Activated T-cell treated with anti-CD3 and anti-CD28 coated beads for 1 hour (primary cell): Measurements from ENCODE around the gene TMEM38B.
"Not testable (repeated sequence)": the region's sequence is repeated elsewhere in the genome, so short reads cannot be mapped to it uniquely, and the experiment has no call there.

Experiments used
- DNase-seq: peaks from one replicate; pipeline ENCODE4 v3.0.0-alpha.2; 2020; ENCODE audit warnings: low read depth

Gene TMEM38B

DNA sequence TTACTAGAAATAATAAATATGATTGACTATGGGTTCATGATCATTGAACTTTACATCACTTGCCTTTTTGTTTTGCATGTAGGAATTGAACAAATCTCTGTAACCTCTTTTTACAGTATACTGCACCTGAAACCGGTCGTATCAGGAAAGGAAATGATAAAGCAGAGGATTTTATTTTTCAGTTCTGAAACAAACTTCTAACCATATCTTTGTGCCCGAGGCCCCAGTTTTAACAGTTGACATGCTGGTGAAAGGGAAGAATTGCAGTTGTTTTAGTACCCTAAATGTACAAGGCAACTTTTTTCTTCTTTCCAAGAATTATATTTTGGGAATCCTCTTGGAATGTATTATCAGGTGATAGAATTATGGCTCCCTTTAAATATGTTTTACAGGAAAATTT is 27.8 kb downstream of the TMEM38B start:
- DNase-seq = no peak

DNA sequence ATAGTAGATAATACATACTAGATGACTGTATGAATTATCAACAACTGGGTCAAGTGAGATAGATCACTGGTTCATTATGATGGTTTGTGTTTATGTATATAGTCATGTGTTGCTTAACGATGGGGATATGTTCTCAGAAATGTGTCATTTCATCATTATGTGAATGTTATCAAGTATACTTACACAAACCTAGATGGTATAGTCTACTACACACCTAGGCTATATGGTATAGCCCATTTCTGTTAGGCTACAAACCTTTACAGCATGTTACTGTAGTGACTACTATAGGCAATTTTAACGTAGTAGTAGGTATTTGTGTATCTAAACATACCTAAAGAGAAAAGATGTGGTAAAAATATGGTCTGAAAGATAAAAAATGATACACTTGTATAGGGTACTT is 31.0 kb downstream of the TMEM38B start:
- DNase-seq = no peak

DNA sequence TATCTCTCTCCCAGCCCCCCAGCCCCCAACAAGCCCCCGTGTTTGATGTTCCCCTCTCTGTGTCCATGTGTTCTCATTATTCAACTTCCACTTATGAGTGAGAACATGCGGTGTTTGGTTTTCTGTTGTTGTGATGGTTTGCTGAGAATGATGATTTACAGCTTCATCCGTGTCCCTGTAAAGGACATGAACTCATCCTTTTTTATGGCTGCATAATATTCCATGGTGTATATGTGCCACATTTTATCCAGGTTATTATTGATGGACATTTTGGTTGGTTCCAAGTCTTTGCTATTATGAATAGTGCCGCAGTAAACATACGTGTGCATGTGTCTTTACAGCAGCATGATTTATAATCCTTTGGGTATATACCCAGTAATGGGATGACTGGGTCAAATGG is 33.9 kb downstream of the TMEM38B start:
- not testable (repeated sequence) for DNase-seq

- not testable (repeated sequence) for DNase-seq
These were observed 37.1 kb downstream of the TMEM38B start for GRCh38 chr9:105731420-105731819.

DNA sequence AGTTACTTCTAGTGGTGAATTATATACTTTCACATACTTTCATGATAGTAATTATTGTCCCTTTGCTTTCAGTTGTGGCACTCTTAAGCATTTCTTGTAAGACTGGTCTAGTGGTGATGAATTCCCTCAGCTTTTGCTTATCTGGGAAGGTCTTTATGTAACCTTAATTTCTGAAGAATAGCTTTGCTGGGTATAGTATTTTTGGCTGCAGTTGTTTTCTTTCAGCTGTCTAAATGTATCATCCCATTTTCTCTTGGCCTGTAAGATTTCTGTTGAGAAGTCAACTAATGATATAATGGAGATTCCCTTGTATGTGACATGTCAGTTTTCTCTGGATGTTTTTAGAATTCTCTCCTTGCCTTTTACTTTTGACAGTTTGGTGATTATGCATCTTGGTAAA is 41.0 kb downstream of the TMEM38B start:
- DNase-seq = no peak

DNA sequence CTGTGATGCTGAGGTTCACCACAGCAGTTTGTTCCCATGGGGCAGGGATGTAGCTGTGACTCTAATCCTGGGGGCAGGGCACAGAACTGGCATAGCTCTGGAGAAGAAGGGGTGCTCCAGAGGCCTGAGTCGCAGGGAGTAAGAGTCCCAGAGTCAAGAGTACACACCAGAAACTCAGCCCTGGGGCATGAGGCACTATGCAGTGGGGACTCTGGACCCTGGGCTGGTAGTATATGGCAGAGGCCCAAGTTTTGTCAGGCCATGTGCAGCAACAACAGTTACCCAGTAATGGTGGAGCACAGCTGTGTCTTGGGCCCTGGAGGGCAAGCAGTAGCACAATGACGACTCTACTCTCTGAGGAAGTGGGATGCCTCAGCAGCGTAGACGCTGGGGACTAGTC is 42.9 kb downstream of the TMEM38B start:
- DNase-seq = no peak

DNA sequence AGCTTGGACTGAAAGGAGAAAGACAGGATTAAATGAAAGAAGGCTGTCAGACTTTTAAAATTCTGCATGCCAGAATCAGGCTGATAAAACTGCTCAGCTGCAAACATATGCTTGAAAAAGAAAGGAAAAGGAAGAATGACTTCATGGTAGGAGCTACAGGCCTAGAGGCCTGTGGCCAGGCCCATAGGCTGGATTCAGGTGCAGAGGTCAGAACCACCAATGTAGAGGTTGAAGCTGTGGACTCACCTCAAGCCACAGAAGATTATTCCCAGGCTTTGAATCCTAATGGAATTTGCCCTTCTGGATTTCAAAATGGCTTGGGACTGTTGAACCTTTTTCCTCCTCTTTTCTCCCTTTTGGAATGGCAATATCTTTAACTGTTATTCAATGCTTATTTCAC is 47.7 kb downstream of the TMEM38B start:
- DNase-seq = no peak

- not testable (repeated sequence) for DNase-seq
These were observed 53.0 kb downstream of the TMEM38B start for GRCh38 chr9:105747325-105747724.

DNA sequence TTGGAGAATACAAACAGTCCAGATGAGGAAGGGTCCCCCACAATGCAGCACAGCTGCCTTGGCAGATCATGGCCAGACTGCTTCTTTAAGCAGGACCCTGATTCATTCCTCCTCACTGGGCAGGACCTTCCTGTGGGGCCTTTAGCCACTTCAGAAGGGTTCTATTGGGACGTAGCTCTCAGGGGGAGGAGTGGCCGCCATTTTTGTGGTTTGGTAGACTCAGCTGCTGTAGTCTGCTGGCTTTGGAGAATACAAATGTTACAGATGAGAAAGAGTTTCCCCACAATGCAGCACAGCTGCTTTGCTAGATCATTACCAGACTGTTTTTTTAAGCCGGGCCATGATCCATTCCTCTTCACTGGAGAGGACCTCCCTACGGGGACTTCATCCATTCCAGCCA is 57.4 kb downstream of the TMEM38B start:
- DNase-seq = no peak

DNA sequence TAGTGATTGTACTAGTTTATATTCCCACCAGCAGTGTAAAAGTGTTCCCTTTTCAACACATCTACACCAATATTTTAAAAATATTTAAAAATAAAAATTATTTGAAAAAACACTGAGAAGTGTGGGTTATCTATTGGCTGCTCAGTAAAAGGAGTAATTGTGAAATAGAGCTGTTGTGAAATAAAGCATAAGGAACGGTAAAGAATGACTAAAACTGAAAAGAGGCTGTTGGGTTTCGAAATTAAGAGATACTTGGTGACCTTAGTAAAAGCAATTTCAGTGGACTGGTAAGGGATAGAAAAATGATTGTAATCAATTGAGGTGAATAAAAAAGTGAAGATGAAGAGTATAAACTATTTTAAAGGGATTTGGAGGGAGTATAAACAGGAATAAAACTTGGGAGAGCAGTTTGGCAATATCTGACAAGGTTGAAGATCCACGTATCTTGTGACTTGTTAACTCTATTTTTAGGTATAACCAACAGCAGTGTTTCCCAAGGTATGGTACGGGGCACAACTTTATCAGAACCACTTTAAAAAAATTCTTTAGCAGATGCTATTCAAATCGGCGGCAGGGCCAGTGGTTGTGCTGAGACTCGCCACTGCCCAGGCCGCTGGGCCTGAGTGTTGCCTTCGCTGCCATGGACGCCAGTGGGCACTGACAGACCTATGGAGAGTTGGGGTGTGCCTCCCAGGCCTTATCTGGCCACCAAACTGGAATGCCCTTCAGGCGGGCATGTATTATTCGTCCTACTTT is 63.3 kb downstream of the TMEM38B start:
- DNase-seq = no peak

- no peak for DNase-seq
These were observed 65.7 kb downstream of the TMEM38B start for GRCh38 chr9:105760053-105760452.

DNA sequence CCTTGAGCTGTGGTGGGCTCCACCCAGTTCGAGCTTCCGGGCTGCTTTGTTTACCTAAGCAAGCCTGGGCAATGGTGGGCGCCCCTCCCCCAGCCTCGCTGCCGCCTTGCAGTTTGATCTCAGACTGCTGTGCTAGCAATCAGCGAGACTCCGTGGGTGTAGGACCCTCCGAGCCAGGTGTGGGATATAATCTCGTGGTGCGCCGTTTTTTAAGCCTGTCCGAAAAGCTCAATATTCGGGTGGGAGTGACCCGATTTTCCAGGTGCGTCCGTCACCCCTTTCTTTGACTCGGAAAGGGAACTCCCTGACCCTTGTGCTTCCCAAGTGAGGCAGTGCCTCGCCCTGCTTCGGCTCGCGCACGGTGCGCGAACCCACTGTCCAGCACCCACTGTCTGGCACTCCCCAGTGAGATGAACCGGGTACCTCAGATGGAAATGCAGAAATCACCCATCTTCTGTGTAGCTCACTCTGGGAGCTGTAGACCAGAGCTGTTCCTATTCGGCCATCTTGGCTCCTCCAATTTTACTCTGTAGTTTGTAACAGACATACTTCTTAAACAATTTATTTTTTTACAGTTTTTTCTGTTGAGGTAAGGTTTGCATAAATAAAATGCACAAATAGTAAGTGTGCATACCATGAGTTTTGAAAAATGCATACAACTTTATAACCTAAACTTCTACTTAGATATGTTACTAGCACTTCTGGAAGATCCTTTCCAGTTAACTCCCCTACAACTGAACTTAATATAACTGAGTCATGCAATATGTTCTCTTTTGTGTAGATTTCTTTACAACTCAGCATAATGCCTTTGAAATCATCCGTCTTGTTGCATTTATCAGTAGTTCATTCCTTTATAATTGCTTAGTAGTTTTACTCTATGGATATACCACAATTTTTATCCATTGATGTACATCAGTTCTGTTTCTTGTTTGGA is 88.5 kb downstream of the TMEM38B start:
- not testable (repeated sequence) for DNase-seq

GRCh38 chr9:105783495-105783872 is 89.1 kb downstream of the TMEM38B start:
- DNase-seq = not testable (repeated sequence)

- DNase-seq = not testable (repeated sequence)
These were observed 92.5 kb downstream of the TMEM38B start for GRCh38 chr9:105786796-105787195.

- DNase-seq = no peak
These were observed 121.9 kb downstream of the TMEM38B start for GRCh38 chr9:105816202-105816744.

DNA sequence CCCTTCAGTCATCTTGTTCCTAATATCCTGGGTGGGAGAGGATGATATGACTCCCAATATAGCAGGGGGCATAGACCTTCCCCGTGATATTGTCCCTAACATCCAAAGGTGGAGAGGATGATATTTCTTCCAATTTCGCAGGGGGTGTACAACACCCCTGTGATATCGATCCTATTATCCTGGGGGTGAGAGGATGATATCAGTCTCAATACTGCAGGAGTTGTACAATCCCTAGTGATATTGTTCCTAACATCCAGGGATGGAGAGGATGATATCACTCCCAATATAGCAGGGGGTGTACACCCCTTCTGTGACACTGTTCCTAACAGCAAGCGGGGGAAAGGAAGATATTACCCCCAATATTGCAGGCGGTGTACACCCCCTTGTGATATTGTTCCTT is 122.6 kb downstream of the TMEM38B start:
- DNase-seq = no peak

DNA sequence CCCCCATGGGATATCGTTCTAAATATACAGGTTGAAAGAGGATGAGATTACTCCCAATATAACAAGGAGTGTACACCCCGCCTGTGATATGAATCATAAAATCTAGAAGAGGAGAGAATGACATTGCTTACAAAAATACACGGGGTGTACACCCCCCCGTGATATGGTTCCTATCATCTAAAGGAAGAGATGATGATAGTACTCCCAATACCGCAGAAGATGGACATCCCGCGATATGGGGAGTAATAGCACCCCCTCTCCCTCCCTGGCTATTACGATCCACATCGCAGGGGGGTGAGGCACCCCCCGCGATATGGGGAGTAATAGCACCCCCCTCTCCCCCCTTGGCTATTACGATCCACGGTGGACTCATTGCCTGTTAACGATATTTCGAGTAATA is 124.6 kb downstream of the TMEM38B start:
- DNase-seq = no peak

- no peak for DNase-seq
These were observed 128.5 kb downstream of the TMEM38B start for GRCh38 chr9:105822814-105823213.
